Kidney capillary endothelial cell (primary cell): ENCODE data around the gene HELLS.
"Not testable (repeated sequence)": the region's sequence is repeated elsewhere in the genome, so short reads cannot be mapped to it uniquely, and the experiment has no call there.

Experiments used
- DNase-seq: peaks from one replicate; pipeline ENCODE4 v3.0.0-alpha.2; 2018; ENCODE audit warnings: low spot score

The HELLS gene

GRCh38 chr10:94545391-94546048 is at the start of gene HELLS:
HELLS (plus strand) TSS chr10:94545788; CDS start chr10:94545922, 134 bp downstream.
- DNase-seq, result peak; percentile 83

- DNase-seq, result no peak
These were observed 49.6 kb upstream of the HELLS start for GRCh38 chr10:94496010-94496409.

GRCh38 chr10:94496646-94497045 is 48.9 kb upstream of the HELLS start:
- no peak for DNase-seq

- no peak for DNase-seq
These were observed 45.5 kb upstream of the HELLS start for GRCh38 chr10:94500063-94500462.

- no peak for DNase-seq
These were observed 24.0 kb upstream of the HELLS start for GRCh38 chr10:94521276-94522250.

- DNase-seq, result no peak
These were observed 21.4 kb upstream of the HELLS start for GRCh38 chr10:94524146-94524545.

GRCh38 chr10:94524711-94525110 is 20.9 kb upstream of the HELLS start:
- no peak for DNase-seq

GRCh38 chr10:94531550-94531949 is 14.0 kb upstream of the HELLS start:
- not testable (repeated sequence) for DNase-seq

- DNase-seq, result no peak
These were observed 12.6 kb upstream of the HELLS start for GRCh38 chr10:94533027-94533426.

GRCh38 chr10:94542282-94542681 is 3.3 kb upstream of the HELLS start:
- not testable (repeated sequence) for DNase-seq

GRCh38 chr10:94546049-94546900 is 687 bp downstream of the HELLS start:
- peak; percentile 26 for DNase-seq

GRCh38 chr10:94546901-94547185 is 1.3 kb downstream of the HELLS start:
- no peak for DNase-seq

- DNase-seq, result no peak
These were observed 3.6 kb downstream of the HELLS start for GRCh38 chr10:94549221-94549620.

GRCh38 chr10:94567714-94568307 is 22.2 kb downstream of the HELLS start:
- DNase-seq, result not testable (repeated sequence)

GRCh38 chr10:94571081-94571480 is 25.5 kb downstream of the HELLS start:
- no peak for DNase-seq

GRCh38 chr10:94571528-94571927 is 25.9 kb downstream of the HELLS start:
- no peak for DNase-seq

GRCh38 chr10:94578790-94579189 is 33.2 kb downstream of the HELLS start:
- DNase-seq, result no peak

- DNase-seq, result no peak
These were observed 37.5 kb downstream of the HELLS start for GRCh38 chr10:94583124-94583523.

- no peak for DNase-seq
These were observed 46.0 kb downstream of the HELLS start for GRCh38 chr10:94591461-94592205.

- DNase-seq, result no peak
These were observed 57.3 kb downstream of the HELLS start for GRCh38 chr10:94602729-94603515.
